HS-5 (cell line): ENCODE data around the gene SCYL1.

Source experiments
- DNase-seq: peaks from one replicate; pipeline ENCODE4 v3.0.0-alpha.2; 2012; ENCODE audit warnings: low read depth

Gene SCYL1

DNA sequence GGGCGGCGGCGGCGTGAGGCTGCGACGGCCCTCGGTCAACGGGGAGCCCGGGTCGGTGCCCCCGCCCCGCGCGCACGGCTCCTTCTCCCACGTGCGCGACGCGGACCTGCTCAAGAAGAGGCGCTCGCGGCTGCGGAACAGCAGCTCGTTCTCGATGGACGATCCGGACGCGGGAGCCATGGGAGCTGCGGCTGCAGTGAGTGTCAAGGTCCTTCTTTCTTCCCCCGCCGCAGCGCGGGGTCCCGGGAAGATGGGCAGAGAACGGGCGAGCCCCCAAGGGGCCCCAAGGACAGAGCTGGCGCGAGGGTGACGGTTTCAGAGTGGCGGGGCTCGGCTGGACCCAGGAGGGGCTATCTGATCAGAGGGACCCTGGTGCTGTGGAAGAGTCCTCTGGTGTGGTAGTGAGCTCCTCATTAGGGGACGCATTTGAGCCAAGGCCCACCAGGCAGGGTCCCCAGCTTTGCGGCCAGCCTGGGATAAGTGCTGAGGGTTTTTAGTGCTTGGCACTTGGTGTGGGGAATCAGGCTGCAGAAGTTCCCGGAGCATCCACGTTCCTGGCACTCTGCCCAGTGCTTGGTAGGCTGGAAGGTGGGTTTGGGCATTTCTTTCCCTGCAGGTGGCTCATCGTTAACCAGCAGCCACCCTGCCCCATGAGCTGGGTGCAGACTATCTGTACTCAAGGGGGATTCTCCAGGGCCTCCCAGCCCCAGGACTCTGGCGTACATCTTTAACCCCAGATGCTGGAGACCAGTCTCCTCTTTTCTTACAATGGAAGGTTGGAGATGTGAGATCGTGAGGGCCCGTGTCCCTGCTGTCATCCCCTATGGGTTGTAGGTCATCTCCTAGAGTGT, 60.7 kb downstream of the SCYL1 start:
- DNase-seq: no peak

DNA sequence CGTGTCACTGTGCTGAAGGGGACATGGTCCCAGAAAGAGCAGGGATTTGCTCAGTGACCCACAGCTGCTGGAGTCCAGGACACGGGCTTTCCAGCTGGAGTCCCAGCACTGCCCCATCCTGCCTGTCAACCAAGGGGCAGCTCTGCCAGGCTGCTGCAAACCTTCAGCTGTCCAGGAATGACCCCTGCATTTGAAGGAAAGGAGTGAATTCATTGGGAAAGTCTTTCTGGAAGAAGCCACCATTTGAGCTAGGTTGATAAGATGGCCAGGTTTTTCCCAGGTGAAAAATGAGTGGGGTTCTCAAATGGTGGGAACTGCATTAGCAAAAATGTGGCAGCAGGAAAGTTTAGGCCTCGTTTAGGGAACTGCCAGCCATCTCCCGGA, 61.4 kb downstream of the SCYL1 start:
- no peak for DNase-seq

DNA sequence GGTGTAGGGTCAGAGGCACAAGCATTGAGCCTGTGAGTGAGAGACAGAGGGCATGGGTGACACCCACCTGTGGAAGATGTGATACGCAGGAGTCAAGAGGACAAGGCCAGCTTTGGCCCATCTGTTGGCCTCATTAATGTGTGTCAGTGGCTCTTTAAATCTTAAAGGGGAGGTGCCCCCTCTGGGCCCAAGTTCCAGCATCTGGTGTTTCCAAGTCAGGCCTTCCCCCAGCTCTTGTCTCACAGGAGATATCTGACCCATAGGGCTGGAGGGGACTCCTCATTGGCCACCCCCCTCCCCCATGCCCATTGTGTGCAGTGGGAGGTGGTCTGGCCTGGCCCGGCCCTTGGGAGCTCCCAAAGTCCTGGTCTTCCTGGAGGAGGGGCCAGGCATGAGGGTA, 61.8 kb downstream of the SCYL1 start:
- DNase-seq: no peak
